HG03045 (cell line): ENCODE data around the gene NKAIN4.

Experiments used
- ATAC-seq: cut with Tn5 transposase; IDR thresholded peaks from one replicate; pipeline ENCODE4 v1.9.1; 2021; ENCODE audit warnings: mild to moderate bottlenecking, moderate library complexity; ENCODE audit not compliant: unreplicated experiment

The NKAIN4 gene

DNA sequence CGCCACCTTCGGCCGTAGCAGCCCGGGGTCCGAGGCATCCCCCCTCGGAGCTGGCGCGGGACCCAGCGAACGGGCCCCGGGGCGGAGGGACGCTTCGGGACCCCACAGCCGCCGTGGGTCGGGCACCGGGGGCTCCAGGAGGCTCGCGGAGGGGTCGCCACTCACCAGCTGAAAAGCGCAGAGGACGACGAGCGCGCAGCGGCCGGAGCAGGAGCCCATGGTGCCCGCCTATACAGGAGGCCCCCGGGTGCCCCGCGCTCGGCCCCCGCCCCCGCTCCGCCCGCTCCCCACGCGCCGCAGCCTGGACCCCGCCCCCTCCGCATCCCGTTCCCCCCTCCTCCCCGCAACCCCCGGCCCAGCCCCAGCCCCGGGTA is at the start of gene NKAIN4:
NKAIN4 (minus strand) TSS at position 232 of the 374 bp plus-strand sequence; CDS start at position 219, 13 bp downstream.
- ATAC-seq, result no peak

GRCh38 chr20:63303095-63303666 is 48.9 kb upstream of the NKAIN4 start:
- no peak for ATAC-seq

- ATAC-seq, result no peak
Measured at GRCh38 chr20:63301671-63302070, 47.4 kb upstream of the NKAIN4 start.

DNA sequence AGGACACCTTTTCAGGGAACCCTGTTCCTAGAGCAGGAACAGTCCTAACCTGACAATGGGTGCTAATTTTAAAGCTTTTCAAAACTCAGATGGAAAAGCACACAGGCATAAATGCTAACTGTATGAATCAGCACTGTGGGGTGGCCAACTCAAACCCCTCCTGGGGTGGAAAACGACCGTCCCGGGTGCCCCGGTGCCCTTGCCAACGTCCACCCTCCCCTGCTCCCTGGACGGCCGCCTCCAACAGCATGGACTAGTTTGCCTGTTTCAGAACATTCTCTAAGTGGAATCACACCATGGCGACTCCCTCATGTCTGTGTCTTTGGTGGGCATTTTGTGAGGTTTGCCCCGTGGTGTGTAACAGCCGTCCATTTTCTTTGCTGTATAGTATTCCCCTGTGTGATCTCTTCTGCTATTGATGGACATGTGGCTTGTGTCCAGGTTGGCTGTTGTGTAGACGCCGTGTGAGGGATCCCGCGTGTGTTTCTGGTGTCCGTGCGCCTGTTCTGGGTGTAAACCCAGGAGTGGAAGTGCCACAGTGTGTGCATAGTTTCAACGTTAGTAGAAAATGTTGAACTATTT is 44.6 kb upstream of the NKAIN4 start:
- ATAC-seq, result no peak

DNA sequence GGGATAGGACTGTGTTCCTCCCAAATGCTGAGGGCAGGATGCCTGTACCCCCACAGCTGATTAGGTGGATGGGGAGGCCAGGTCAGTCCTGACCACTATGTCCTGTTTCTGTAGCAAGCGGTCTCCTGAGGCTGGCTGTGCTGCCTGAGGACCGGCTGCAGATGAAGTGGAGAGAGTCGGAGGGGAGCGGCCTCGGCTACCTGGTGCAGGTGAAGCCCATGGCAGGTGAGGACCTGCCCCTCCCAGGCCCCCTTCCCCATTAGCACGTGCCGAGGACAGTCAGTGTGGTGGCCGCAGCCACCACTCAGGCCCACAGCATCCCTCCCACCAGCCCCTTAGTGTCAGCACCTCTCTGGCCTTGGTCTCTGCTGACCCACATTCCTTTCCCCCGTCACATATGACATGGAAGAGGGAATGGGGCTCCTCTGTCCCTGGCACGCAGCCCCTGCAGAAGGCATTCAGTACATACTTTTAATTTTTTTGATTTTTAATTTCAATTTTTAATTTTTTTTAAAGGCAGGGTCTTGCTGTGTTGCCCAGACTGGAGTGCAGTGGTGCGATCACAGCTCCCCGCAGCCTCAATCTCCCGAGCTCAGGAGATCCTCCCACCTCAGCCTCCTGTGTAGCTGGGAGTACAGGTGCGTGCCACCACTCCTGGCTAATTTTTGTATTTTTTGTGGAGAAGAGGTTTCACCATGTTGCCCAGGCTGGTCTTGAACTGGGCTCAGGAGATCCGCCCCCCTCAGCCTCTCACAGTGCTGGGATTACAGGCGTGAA is 43.7 kb upstream of the NKAIN4 start:
- ATAC-seq, result no peak

- ATAC-seq, result no peak
Measured at GRCh38 chr20:63297371-63297781, 43.1 kb upstream of the NKAIN4 start.

- ATAC-seq, result no peak
Measured at GRCh38 chr20:63296531-63297299, 42.5 kb upstream of the NKAIN4 start.

DNA sequence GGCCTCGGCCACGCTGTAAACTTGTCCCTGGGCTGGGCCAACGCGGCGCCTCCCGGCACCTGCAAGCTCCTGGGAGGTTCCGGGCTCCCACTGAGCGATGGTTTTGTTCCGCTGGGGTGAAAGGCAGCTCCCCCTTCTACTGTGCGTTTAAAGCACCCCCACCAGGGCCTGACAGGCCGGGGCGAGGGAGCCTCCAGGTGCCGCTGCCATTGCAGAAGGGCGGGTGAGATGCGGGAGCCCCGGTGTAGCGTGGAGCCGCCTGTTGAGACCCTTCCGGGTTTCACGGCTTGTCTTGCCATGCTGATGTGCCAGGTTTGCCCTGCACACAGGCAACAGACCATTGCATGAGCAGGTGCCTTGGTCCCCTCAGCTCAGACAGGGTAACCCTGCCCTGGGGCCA is 41.6 kb upstream of the NKAIN4 start:
- no peak for ATAC-seq

- ATAC-seq, result no peak
Measured at GRCh38 chr20:63295422-63295821, 41.2 kb upstream of the NKAIN4 start.

DNA sequence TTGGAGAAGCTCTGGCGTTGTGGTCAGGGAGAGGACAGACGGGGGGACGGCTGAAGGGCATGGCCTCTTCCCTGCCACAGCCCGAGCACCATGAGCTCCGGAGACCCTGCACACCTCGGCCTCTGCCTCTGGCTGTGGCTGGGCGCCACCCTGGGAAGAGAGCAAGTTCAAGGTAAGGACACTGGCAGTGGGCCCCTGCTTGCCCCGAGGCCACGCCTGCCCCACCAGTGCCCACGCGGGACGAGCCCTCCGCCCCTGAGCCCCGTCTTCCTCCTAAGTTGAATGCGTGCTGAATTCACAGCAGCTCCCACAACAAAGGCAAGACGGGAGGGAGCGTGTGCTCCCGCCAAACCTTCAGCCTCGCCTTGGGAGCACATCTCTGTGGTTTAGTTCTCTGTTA is 40.8 kb upstream of the NKAIN4 start:
- no peak for ATAC-seq

DNA sequence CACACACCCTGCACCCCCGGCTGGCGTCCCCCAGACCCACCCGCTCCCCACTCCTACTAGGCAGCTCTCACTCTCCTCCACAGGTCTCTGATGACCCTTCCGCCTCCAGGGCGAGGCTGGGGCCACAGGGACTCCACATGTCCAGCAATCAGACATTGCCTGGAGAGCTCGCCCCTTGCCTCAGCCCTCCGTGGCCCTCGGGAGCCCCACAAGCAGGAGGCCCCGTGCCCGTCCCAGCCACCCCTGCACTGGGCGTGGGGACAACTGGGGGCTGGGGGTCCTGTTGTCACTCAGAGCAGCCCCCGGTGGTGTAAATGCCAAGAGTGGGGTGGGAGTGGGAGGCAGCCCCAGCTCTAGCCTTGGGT is 40.3 kb upstream of the NKAIN4 start:
- no peak for ATAC-seq

DNA sequence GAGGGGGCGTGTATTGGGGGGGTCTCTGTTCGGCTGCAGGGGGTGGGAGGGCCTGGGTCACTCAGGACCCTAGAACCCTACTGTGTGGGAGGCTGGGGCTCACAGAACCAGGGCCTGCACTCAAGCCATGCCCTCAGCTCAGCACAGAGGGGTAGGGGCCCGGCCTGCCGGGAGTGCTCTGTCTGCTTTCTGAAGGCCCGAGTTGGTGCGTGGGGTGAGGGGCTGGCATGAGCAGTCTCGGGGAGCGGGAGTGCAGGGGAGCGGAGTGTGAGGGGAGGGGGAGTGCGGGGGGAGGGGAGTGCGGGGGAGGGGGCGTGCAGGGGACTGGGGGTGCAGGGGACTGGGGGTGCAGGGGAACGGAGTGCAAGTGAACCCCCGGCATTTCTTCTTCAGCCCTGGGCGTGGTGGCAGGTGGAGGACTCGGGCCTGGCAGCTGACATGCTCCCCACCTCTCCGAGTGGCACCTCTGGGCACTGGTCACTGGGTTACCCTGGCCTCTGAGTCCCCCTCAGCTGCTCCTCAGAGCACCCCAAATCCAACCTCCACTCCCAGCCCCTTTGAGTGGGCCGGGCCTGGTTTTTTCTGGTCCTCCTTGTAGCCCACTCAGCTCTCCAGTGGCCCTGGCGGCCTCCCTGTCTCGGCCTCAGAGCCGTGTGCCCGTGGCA is 39.7 kb upstream of the NKAIN4 start:
- no peak for ATAC-seq

- ATAC-seq, result no peak
Measured at GRCh38 chr20:63293456-63293855, 39.2 kb upstream of the NKAIN4 start.

DNA sequence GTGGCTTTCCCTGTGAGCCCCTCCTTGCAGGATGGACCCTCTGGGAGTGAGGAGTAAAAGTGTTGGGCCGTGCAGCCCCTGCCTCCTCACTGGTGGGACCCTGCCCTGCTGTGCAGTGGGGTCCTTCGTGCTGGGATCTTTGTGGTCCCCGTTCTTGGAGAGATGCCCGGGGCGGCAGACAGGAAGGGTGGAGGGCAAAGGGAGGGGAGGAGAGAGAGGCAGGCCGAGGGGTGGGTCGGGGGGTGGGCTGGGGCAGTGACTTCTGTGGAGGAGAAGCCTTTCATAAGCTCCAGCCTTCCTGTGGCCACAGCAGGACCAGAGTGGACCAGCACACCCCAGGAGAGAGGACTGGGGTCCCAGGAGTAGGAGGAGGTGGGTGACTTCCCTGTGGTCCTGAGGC is 38.6 kb upstream of the NKAIN4 start, which contains the start of gene COL20A1:
COL20A1 (plus strand) TSS at position 283 of the 400 bp plus-strand sequence. CDS start 1,922 bp downstream, outside the sequence.
- ATAC-seq, result no peak

DNA sequence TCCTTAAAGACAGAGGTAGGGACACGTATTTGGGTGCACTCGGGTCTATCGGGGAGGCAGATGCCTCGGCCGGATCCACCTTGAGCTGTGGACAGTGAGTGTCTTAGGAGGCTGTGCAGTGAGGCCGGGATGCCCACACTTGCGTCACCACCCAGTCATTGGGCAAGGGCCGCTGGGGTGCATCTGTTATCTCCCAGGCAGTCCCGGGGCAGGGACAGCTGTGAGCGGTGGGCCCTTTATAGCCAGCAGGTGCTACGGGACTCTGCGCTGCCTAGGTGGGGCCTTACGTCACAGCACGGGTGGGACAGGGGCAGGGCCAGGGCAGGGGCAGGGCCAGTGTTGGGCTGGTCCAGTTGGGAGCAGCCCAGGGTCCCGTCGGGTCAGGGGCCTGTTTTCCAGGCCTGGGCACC is 38.0 kb upstream of the NKAIN4 start:
- ATAC-seq, result no peak

- ATAC-seq, result no peak
Measured at GRCh38 chr20:63291811-63292210, 37.5 kb upstream of the NKAIN4 start.

DNA sequence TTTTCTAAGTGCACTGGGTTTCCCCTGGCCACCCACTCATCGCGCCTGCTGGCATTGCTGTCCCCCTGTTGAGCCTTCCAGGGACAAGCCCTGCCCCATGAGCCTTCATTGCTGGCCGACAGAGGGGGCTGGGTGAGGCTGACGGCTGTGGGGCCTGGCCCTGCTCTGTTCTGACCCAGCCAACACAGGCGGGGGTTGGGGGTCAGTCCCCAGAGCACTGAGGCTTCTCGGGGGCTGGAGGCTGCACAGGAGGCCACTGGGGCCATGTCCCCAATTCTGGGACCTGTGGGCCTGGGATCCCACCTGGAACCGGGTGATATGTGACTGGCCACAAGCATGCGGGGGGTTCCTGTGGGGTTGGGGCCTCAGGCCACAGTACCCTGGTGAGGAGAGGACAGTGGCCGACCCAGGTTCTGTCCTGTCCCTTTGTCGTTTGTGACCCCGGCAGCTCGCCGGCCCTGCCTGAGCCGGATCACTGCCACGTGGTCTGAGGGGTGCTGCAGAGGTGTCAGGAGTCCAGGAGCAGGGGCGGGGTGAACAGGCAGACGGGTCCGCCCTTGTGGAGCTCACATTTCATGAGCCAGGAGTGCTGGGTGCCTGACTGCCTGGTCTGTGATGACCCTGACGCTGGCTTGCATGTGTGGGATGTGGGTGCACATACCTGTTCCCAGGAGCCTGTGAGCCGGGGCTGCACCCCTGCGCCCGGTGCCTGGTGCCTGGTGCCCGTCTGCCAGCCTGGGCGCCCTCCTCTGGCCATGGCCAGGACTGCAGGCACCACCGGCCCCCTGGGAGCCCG is 36.6 kb upstream of the NKAIN4 start:
- no peak for ATAC-seq

DNA sequence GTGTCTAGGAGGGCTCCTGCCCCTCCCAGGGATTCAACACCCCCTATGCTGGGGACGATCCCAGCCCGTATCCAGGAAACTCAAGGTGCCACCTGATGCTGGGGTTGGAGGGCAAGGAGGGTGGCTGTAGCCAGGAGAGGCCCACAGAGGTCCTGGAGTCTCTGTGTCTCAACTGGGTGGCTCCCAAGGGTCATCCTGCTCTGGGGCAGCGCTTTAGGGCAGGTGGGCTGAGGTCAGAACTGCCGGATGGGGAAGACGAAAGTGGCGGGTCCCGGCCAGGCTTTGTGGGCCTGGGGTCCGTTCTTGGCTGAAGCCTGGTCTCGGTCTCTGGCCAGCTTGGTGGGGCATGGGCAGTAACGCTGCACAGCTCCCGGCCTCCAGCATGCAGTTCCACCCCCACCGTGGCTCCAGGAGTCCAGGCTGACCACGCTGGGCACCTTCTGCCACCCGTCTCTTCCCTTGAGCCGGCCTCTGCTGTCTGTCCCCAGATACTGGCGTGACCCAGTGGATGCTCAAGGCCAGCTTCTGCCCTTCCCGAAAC is 35.9 kb upstream of the NKAIN4 start:
- ATAC-seq, result no peak

DNA sequence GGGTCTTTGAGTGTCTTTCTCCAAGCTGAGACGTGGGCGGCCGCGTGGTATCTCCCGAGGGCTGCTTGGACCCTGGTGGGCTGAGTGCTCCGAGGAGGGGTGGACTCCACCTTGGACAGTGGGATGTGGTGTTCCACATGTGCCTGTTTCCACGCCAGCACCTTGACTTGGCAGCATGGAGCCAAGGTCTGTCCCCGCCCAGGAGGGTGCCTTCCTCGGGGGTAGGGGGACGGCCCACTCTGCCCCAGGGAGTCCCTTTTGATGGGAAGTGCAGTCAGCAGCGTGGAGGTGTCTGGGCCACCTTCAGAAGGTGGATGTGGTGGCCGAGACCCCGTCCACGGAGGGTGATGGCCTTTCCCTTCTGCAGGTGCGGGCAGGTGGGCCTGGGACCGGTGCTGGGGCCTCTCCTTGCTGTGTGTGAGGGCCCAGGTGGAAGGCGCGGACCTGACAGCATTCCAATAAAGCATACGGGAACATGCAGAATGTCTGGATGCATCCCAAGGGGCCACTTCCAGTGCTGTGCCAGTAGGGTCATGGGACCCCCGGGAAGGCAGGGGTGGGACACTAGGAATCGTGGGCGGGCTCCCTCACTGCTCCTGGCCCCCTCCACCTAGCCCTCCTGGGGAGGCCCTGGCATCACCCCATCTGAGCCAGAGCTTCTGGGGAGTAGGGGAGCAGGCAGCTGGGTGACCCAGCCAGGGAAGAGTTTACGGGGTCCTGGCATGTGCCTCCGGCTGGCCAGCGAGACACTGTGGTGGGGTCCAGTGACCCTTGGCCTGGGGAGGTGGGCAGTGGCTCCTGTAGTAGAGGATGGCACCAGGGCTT is 35.3 kb upstream of the NKAIN4 start:
- ATAC-seq, result no peak
